Body of pancreas (tissue), 4 donors: Measurements from ENCODE around the gene TTC7B. TPM values are rescaled to one million over a fixed set of nuclear protein-coding genes. Genes with fewer than 3 reads are reported as not detected.

Experiments
- ATAC-seq: fragments of 150-250 bp; one replicate; pipeline ENCODE4 v1.9.1; 2016
- DNase-seq, 4 donors: peaks; one replicate each; pipeline ENCODE4 v3.0.0-alpha.2; 2019
- H3K27ac ChIP-seq, 4 donors: fragments of 200-600 bp; sonication (generic); 1 replicate in 3 of 4; 2 replicates in 1 of 4; pipeline versions ENCODE4 v1.5.1 to v1.6.1; 2016 to 2019; ENCODE audit warnings: mild to moderate bottlenecking in 1 of 4, mixed read lengths in 1 of 4, moderate library complexity in 1 of 4
- H3K27me3 ChIP-seq, 2 donors: fragments of 200-600 bp; sonication (generic); one replicate each; pipeline ENCODE4 v1.6.0; 2016; ENCODE audit warnings: mild to moderate bottlenecking in 1 of 2
- H3K36me3 ChIP-seq, 2 donors: fragments of 200-600 bp; sonication (generic); replicated peaks in 1 of 2; 2 replicates each; pipeline ENCODE4 v1.5.1; 2016; ENCODE audit warnings: low read depth in 2 of 2; ENCODE audit not compliant: insufficient read depth in 1 of 2
- H3K4me1 ChIP-seq: fragments of 200-600 bp; sonication (generic); one replicate; pipeline ENCODE4 v1.6.0; 2016
- H3K4me3 ChIP-seq, 2 donors: fragments of 200-600 bp; sonication (generic); 1 replicate in 1 of 2; 2 replicates in 1 of 2; pipeline ENCODE4 v1.5.1; 2016 to 2019
- H3K9me3 ChIP-seq, 3 donors: fragments of 200-600 bp; sonication (generic); 1 replicate in 2 of 3; 2 replicates in 1 of 3; pipeline ENCODE4 v1.5.1; 2016
- CTCF ChIP-seq, 7 experiments: fragments of 450-650 bp in 4 of 7; fragments of 200-600 bp in 3 of 7; sonication (generic) in 3 of 7; IDR thresholded peaks; one replicate each; pipeline ENCODE4 v1.5.1; 2016 to 2019; ENCODE audit warnings: antibody characterized with exemption in 7 of 7
- POLR2A ChIP-seq, 3 donors: fragments of 450-650 bp; IDR thresholded peaks; one replicate each; pipeline ENCODE4 v1.6.1; 2016; ENCODE audit warnings: antibody characterized with exemption in 3 of 3, mild to moderate bottlenecking in 2 of 3
- WGBS, 2 donors: methylation state at CpG; one replicate each; pipeline ENCODE4 v1.1.5; 2017; 5-methylcytosine and 5-hydroxymethylcytosine counted together
- intact Hi-C: fragments of 100-400 bp; cut with DNase I; formaldehyde crosslinking; loops from one replicate; pipeline ENCODE4 v1.15.1; 2023
- total RNA-seq, 2 donors: library from RNA; depleted of rRNA; stranded (reverse); fragments of >200 nt; gene quantifications; one replicate each; pipeline ENCODE4 v1.1.0, GENCODE V29; 2016

The TTC7B gene
- total RNA-seq, 2 donors from 2014 or later, result 15.3 to 44.2 TPM

GRCh38 chr14:90534091-90534837 lies 282.0 kb downstream of the TTC7B start:
- Histone ChIP-seq H3K27me3 (no peaks in the 10 kb centered on the region), H3K4me1 (no peaks in the 10 kb centered on the region), H3K27ac (no peak overlapping the region), H3K9me3 (no peaks in the 10 kb centered on the region), H3K36me3 (no peaks in the 10 kb centered on the region), H3K4me3 (no peak overlapping the region)
- ATAC-seq, result peak; percentile 19
- WGBS, 2 donors, result 72 to 76% methylated on average over 7 to 19 of the region's 19 CpGs
- no peak for DNase-seq
- no peak for TF ChIP-seq CTCF (IDR thresholded peaks at IDR 0.05)
- TF ChIP-seq POLR2A (IDR thresholded peaks at IDR 0.05), result no peak
- intact Hi-C loops, result no loop called here

DNA sequence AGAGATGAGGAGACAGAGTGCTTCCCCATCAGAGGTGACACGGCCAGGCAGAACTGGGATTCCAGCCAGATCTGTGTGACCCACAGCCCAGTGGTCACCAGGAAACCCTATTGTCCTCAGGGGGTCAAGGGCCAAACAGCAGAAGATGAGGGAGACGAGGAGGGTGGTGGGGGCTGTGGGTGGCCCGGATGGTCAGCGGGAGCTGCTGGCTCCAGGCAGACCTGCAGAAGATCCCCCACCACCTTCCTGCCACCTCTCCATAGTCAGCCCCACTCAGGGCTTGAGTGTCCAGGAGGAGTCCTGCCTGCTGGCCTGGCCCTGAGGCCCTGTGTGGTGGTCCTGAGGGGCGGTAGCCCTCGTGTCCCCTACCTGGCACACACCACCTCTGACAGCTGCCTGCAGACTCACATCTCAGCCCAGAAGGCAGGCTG lies 282.6 kb downstream of the TTC7B start:
- H3K9me3 ChIP-seq, result no peaks in the 10 kb centered on the region
- 76 to 90% methylated on average over 3 to 6 of the region's 6 CpGs for WGBS, 2 donors
- TF ChIP-seq CTCF (IDR thresholded peaks at IDR 0.05) (no peak), POLR2A (IDR thresholded peaks at IDR 0.05) (no peak)
- intact Hi-C loops, result no loop called here
- ATAC-seq (no peak), DNase-seq (no peak)
- no peaks in the 10 kb centered on the region for H3K4me1 ChIP-seq
- no peak overlapping the region for H3K4me3 ChIP-seq
- no peaks in the 10 kb centered on the region for H3K36me3 ChIP-seq
- H3K27me3 ChIP-seq, result no peaks in the 10 kb centered on the region
- H3K27ac ChIP-seq, result no peak overlapping the region

DNA sequence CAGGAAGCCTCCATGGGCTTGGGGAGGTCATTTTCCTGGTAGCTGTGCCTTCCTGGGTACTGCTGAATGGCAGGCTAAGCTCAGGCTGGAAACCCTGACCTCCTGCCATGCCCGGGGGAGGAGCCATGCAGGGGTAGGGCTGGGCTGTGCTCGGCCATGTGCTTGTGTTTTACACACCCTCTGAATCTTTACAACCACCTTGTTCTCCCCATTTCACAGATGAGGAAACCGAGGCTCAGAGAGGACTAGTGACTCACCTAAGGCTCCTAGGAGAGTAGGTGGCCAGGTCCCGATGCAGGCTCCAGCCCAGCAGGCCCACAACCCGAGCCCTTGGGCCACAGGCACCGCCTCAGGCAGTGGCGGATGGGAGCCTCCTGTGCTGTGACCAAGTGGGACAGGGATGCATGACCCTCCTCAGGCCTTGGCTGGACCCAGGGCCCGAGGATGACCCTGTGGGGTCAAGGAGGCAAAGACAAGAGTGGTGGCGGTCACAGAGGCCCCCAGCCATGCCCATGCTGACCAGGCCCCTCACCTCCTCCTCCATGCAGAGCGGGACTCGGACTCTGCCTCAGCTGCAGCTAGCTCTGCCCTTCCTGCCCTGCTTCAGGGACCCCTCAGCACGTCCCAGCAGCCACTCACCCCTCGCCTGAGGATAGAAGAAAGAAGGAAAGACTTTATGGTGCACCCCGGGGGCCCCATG lies 283.3 kb downstream of the TTC7B start:
- WGBS, 2 donors, result 81 to 83% methylated on average over 4 to 14 of the region's 14 CpGs
- H3K27ac ChIP-seq, result no peak overlapping the region
- no peaks in the 10 kb centered on the region for H3K36me3 ChIP-seq
- no peaks in the 10 kb centered on the region for H3K27me3 ChIP-seq
- no peaks in the 10 kb centered on the region for H3K9me3 ChIP-seq
- no peak for ATAC-seq
- DNase-seq, result no peak
- TF ChIP-seq POLR2A (IDR thresholded peaks at IDR 0.05), result no peak
- no peak for TF ChIP-seq CTCF (IDR thresholded peaks at IDR 0.05)
- no peak overlapping the region for H3K4me3 ChIP-seq
- intact Hi-C loops, result no loop called here
- H3K4me1 ChIP-seq, result no peaks in the 10 kb centered on the region

DNA sequence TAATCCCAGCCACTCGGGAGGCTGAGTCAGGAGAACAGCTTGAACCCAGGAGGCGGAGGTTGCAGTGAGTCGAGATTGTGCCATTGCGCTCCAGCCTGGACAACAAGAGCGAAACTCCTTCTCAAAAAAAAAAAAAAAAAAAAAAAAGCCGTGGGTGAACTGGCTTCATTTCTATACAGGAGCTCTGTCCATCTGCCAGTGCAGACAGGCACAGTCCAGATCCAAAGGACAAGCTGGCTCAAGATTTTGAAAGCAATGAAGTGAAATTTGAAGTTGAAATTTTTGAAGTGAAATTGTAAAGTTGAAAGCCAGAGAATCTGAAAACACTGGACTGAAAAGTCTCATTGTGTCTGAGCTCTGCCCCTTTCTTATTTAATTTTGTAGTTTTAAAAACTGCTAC lies 284.7 kb downstream of the TTC7B start:
- H3K27me3 ChIP-seq, result no peaks in the 10 kb centered on the region
- H3K27ac ChIP-seq, result no peak overlapping the region
- intact Hi-C loops, result no loop called here
- no peaks in the 10 kb centered on the region for H3K4me1 ChIP-seq
- TF ChIP-seq POLR2A (IDR thresholded peaks at IDR 0.05) (no peak), CTCF (IDR thresholded peaks at IDR 0.05) (no peak)
- H3K9me3 ChIP-seq, result no peaks in the 10 kb centered on the region
- no peak overlapping the region for H3K4me3 ChIP-seq
- DNase-seq (no peak), ATAC-seq (no peak)
- WGBS, 2 donors, result 92 to 95% methylated on average over 5 to 6 of the region's 6 CpGs
- no peaks in the 10 kb centered on the region for H3K36me3 ChIP-seq
